Esophagus muscularis mucosa (tissue), 4 donors: ENCODE results near the gene ART1. TPM values are rescaled to one million over a fixed set of nuclear protein-coding genes. Genes with fewer than 3 reads are reported as not detected.

ENCODE experiments used
- DNase-seq: peaks from one replicate; pipeline ENCODE4 v3.0.0-alpha.2; 2017; ENCODE audit errors: extremely low spot score
- H3K27ac ChIP-seq, 4 donors: fragments of 200-600 bp; sonication (generic); replicated peaks in 1 of 4; 1 replicate in 3 of 4; 2 replicates in 1 of 4; pipeline ENCODE4 v1.5.1; 2016 to 2019; ENCODE audit warnings: mild to moderate bottlenecking in 1 of 4
- H3K27me3 ChIP-seq, 4 donors: fragments of 200-600 bp; sonication (generic); one replicate each; pipeline versions ENCODE4 v1.5.1 to v1.6.0; 2016 to 2019
- H3K36me3 ChIP-seq, 4 donors: fragments of 200-600 bp; sonication (generic); one replicate each; pipeline ENCODE4 v1.5.1; 2016 to 2019
- H3K4me1 ChIP-seq, 4 donors: fragments of 200-600 bp; sonication (generic); one replicate each; pipeline ENCODE4 v1.5.1; 2016 to 2019
- H3K4me3 ChIP-seq, 4 donors: fragments of 200-600 bp; sonication (generic); 1 replicate in 2 of 4; 2 replicates in 2 of 4; pipeline ENCODE4 v1.5.1; 2016 to 2019; ENCODE audit warnings: mild to moderate bottlenecking in 4 of 4, moderate library complexity in 1 of 4
- H3K9me3 ChIP-seq, 4 donors: fragments of 200-600 bp; sonication (generic); 1 replicate in 3 of 4; 2 replicates in 1 of 4; pipeline ENCODE4 v1.5.1; 2016 to 2019
- EP300 ChIP-seq: sonication (generic); formaldehyde crosslinking; IDR thresholded peaks from one replicate; pipeline ENCODE4 v1.6.1; 2017; ENCODE audit warnings: antibody characterized with exemption
- POLR2A ChIP-seq: fragments of 450-650 bp; IDR thresholded peaks from one replicate; pipeline ENCODE4 v1.6.1; 2017; ENCODE audit warnings: antibody characterized with exemption, moderate library complexity, mild to moderate bottlenecking, low read depth
- POLR2AphosphoS5 ChIP-seq, 2 donors: sonication (generic); formaldehyde crosslinking; IDR thresholded peaks; one replicate each; pipeline ENCODE4 v1.6.1; 2017; ENCODE audit warnings: antibody characterized with exemption in 2 of 2
- WGBS: methylation state at CpG from one replicate; pipeline ENCODE4 v1.1.5; 2018; 5-methylcytosine and 5-hydroxymethylcytosine counted together
- intact Hi-C: fragments of 100-400 bp; cut with DNase I; formaldehyde crosslinking; loops from one replicate; pipeline ENCODE4 v1.15.1; 2023
- total RNA-seq, 4 donors: library from RNA; depleted of rRNA; stranded (reverse); fragments of >200 nt; gene quantifications; one replicate each; pipeline versions ENCODE4 v1.1.0 to v1.2.1, GENCODE V29; 2016
- TF ChIP-seq, protein P1 (sequence below), 3 experiments: fragments of 200-600 bp in 2 of 3; fragments of 450-650 bp in 1 of 3; sonication (generic) in 2 of 3; IDR thresholded peaks; one replicate each; pipeline ENCODE4 v1.5.1; 2017 to 2019; ENCODE audit warnings: antibody characterized with exemption in 3 of 3, mild to moderate bottlenecking in 2 of 3, moderate library complexity in 1 of 3

Gene ART1
- total RNA-seq, 4 donors from 2014 or later, result not detected

DNA sequence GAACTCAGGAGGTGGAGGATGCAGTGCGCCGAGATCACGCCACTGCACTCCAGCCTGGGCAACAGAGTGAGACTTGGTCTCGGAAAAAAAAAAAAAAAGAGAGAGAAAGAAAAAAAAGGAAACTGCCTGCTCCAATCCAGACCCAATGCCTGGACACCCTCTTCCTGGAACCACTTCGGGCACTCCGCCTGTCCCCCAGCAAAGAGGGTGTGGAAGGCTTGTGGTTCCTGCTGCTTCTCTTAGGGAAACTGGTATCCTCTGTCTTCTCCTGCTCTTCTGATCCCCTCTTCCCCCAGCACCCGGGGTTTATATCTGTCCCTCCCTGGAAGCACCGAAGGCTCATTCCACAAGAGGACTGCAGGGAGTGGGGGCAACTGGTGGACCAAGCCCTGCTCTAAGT lies 13.3 kb downstream of the ART1 start:
- TF ChIP-seq EP300 (no peak), POLR2AphosphoS5 (IDR thresholded peaks at IDR 0.05) (no peak), POLR2A (no peak)
- TF ChIP-seq, protein P1, sequence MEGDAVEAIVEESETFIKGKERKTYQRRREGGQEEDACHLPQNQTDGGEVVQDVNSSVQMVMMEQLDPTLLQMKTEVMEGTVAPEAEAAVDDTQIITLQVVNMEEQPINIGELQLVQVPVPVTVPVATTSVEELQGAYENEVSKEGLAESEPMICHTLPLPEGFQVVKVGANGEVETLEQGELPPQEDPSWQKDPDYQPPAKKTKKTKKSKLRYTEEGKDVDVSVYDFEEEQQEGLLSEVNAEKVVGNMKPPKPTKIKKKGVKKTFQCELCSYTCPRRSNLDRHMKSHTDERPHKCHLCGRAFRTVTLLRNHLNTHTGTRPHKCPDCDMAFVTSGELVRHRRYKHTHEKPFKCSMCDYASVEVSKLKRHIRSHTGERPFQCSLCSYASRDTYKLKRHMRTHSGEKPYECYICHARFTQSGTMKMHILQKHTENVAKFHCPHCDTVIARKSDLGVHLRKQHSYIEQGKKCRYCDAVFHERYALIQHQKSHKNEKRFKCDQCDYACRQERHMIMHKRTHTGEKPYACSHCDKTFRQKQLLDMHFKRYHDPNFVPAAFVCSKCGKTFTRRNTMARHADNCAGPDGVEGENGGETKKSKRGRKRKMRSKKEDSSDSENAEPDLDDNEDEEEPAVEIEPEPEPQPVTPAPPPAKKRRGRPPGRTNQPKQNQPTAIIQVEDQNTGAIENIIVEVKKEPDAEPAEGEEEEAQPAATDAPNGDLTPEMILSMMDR (IDR thresholded peaks at IDR 0.05), result no peak
- intact Hi-C loops, result no loop called here
- Histone ChIP-seq H3K4me1 (no peaks in the 10 kb centered on the region), H3K36me3 (no peaks in the 10 kb centered on the region), H3K27me3 (no peaks in the 10 kb centered on the region), H3K4me3 (no peak overlapping the region), H3K9me3 (no peaks in the 10 kb centered on the region), H3K27ac (no peak overlapping the region)
- WGBS, result 91% methylated on average over 8 of the region's 8 CpGs
- DNase-seq, result no peak

DNA sequence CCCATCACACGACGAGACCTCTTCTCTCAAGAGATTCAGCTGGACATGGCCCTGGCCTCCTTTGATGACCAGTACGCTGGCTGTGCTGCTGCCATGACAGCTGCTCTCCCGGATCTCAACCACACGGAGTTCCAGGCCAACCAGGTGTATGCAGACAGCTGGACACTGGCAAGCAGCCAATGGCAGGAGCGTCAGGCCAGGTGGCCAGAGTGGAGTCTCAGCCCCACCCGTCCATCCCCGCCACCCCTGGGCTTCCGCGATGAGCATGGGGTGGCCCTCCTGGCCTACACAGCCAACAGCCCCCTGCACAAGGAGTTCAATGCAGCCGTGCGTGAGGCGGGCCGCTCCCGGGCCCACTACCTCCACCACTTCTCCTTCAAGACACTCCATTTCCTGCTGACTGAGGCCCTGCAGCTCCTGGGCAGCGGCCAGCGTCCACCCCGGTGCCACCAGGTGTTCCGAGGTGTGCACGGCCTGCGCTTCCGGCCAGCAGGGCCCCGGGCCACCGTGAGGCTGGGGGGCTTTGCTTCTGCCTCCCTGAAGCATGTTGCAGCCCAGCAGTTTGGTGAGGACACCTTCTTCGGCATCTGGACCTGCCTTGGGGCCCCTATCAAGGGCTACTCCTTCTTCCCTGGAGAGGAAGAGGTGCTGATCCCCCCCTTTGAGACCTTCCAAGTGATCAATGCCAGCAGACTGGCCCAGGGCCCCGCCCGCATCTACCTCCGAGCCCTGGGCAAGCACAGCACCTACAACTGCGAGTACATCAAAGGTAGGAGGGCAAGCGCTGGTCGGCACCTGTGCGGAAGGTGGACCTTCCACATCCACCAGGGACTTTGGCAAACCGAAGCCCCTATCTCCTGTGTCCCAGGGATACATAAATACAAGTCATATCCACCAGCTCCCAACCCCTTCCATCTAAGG lies 14.9 kb downstream of the ART1 start:
- no peaks in the 10 kb centered on the region for H3K4me1 ChIP-seq
- H3K27ac ChIP-seq, result no peak overlapping the region
- H3K4me3 ChIP-seq, result no peak overlapping the region
- H3K27me3 ChIP-seq, result no peaks in the 10 kb centered on the region
- no peak for DNase-seq
- no peaks in the 10 kb centered on the region for H3K9me3 ChIP-seq
- H3K36me3 ChIP-seq, result peaks cover 0 to 8% (median 1%) of the 10 kb centered on the region in 4 donors
- TF ChIP-seq POLR2AphosphoS5 (IDR thresholded peaks at IDR 0.05), result no peak
- TF ChIP-seq EP300, result no peak
- intact Hi-C loops, result no loop called here
- 93% methylated on average over 25 of the region's 33 CpGs for WGBS

DNA sequence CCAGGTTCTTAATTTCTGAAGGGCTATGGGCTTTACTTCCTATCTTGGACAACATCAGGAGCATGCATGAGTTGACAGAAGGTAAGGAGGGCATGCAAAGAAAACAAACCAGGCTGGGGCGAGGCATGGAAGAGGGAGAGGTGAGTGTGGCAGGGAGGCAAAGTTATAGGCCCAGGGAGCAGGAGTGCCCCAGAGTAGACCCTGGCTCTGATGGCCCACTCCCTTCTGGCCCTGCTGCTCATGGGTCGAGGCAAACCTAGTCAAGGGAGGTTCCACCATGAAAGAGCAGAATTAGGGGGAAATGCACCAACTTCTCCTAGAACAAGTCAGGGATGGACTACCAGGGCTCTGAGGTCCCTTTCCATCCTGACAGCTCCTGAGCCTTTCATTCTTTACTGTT lies 16.0 kb downstream of the ART1 start:
- intact Hi-C loops, result no loop called here
- 95% methylated on average over 2 of the region's 2 CpGs for WGBS

DNA sequence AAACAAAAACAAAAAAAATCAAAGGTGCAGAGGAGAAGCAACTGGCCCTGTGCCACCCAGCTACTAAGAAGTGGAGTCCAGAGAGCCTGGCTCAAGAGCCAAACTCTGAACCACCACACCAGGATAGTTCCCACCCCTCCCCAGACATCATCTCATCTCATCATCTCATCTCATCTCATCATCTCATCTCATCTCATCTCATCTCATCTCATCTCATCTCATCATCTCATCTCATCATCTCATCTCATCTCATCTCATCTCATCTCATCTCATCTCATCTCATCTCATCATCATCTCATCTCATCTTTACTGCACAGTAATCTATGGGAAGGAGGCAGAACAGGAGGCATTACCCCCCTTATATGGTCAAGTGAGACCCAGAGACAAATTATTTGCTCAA lies 17.9 kb downstream of the ART1 start:
- intact Hi-C loops, result no loop called here
- DNase-seq, result no peak
- Histone ChIP-seq H3K27me3 (no peaks in the 10 kb centered on the region), H3K4me1 (no peaks in the 10 kb centered on the region), H3K9me3 (no peaks in the 10 kb centered on the region), H3K4me3 (no peak overlapping the region), H3K36me3 (peaks cover 12 to 35% (median 21%) of the 10 kb centered on the region in 4 donors), H3K27ac (no peak overlapping the region)
- no peak for TF ChIP-seq EP300
- no peak for TF ChIP-seq POLR2AphosphoS5 (IDR thresholded peaks at IDR 0.05)
- no peak for TF ChIP-seq POLR2A
- TF ChIP-seq, protein P1 (IDR thresholded peaks at IDR 0.05), result no peak

More for the DNA sequence above, 16.0 kb downstream of the ART1 start:
- H3K36me3 ChIP-seq, result peaks cover 3 to 16% (median 5%) of the 10 kb centered on the region in 4 donors
- no peak overlapping the region for H3K4me3 ChIP-seq
- no peak overlapping the region for H3K27ac ChIP-seq
- H3K9me3 ChIP-seq, result no peaks in the 10 kb centered on the region
- no peak for TF ChIP-seq POLR2AphosphoS5 (IDR thresholded peaks at IDR 0.05)
- TF ChIP-seq EP300, result no peak
- TF ChIP-seq POLR2A, result no peak
- TF ChIP-seq, protein P1 (IDR thresholded peaks at IDR 0.05), result no peak
- DNase-seq, result no peak
- H3K4me1 ChIP-seq, result no peaks in the 10 kb centered on the region
- H3K27me3 ChIP-seq, result no peaks in the 10 kb centered on the region

DNA sequence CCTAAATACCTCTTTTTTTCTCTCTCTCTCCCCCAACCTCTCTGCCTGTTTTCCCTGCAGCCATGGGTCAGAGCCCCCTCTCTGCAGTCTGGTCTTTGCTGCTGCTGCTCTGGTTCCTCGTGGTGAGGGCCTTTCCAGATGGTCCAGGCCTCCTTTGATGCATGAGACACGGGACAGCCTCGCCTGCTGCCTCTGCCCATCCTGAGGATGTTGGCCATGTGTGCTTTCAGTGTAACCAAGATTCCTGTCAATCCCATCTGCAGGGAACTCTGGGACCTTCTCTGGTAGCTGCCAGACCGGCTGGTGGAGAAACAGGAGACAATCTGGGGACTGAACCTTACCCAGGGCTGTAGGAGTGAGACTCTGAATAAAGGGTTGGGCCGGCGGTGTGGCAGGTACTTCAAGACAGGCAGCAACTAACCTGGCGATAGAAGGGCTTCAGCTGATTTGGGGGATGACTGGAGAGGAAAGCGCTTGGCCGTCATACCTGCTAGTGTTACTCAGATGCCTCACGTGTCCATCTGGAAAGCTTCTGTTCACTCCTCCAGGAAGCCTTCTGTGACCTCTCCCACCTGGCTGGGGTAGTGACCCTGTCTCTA lies 19.2 kb downstream of the ART1 start:
- WGBS, result 85% methylated on average over 10 of the region's 10 CpGs
- TF ChIP-seq POLR2A, result no peak
- Histone ChIP-seq H3K27me3 (no peaks in the 10 kb centered on the region), H3K9me3 (no peaks in the 10 kb centered on the region), H3K4me3 (no peak overlapping the region), H3K36me3 (peaks cover 15 to 45% (median 32%) of the 10 kb centered on the region in 4 donors), H3K4me1 (no peaks in the 10 kb centered on the region), H3K27ac (no peak overlapping the region)
- intact Hi-C loops, result no loop called here
- DNase-seq, result no peak
